Adipose tissue (tissue), 3 donors: ENCODE results near the gene NTRK1. TPM values are rescaled to one million over a fixed set of nuclear protein-coding genes. Genes with fewer than 3 reads are reported as not detected.

Source experiments
- H3K27ac ChIP-seq: one replicate; pipeline ENCODE4 v1.5.1; 2013; ENCODE audit warnings: low read depth, low read length
- WGBS, 3 donors: extraction: QIAGEN DNeasy Blood & Tissue Kit; methylation state at CpG; one replicate each; pipeline ENCODE4 v1.1.7; 2013; 5-methylcytosine and 5-hydroxymethylcytosine counted together
- polyA plus RNA-seq, 3 donors: library from polyadenylated mRNA; stranded (reverse); fragments of 200-250 nt; gene quantifications; one replicate each; pipeline ENCODE4 v1.2.3, GENCODE V29; 2013
- donor health status: healthy with polysubstance abuse.
- donor health status: Bipolar disorder and iron deficiency.
- donor health status: healthy.

Gene NTRK1
- polyA plus RNA-seq, 3 donors: 0.40 to 4.0 (median 1.8) TPM

DNA sequence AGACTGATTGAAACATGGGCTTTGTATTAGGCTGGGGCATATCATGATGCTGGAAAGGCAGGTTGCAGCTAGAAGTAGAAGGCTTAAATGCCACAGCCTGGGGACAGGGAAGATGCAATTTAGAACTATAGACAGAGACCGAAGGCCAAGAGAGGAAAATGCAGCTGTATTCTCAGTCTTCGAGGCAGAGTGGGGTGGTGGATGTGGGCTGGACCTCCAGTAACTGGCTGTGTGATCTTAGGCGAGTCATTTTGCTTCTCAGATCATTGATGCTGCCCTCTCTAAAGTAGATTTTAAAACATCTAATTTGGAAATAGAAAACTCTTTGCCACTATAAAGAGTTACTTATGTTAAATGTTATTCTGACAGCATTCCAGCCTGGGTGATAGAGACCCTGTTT lies 26.3 kb upstream of the NTRK1 start:
- 75 to 83% (median 82%) methylated on average over 3 of the region's 3 CpGs for WGBS, 3 donors
- no peak overlapping the region for H3K27ac ChIP-seq

GRCh38 chr1:156836041-156836654 lies 24.5 kb upstream of the NTRK1 start:
- WGBS, 3 donors: 73 to 76% (median 74%) methylated on average over 5 of the region's 5 CpGs
- no peak overlapping the region for H3K27ac ChIP-seq

DNA sequence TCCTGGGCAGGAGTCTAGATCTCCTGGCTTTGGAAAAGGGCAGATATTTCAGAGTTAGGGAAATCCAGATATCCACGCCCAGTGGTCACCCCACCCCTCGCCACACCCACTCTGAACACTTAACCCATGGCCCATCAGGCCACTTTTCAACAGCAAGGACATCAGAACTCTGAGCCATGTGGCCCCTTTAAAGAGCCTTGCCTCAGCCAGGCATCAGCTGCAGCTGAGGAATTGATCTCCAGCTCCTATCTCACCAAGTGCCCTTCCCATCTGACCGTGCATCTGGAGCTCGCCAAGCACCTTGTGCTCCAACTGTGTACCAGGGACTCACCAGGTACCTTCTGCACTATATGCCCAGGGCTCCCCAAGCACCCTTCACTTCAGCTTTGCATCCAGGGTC lies 23.8 kb upstream of the NTRK1 start:
- 62 to 80% (median 79%) methylated on average over 4 of the region's 4 CpGs for WGBS, 3 donors
- H3K27ac ChIP-seq: no peak overlapping the region

- 27 to 35% (median 28%) methylated on average over 7 of the region's 7 CpGs for WGBS, 3 donors
These were observed 21.7 kb upstream of the NTRK1 start for GRCh38 chr1:156838972-156839371.

GRCh38 chr1:156839426-156840109 lies 21.1 kb upstream of the NTRK1 start:
- 37 to 50% (median 46%) methylated on average over 9 of the region's 9 CpGs for WGBS, 3 donors
- H3K27ac ChIP-seq: no peak overlapping the region

More at GRCh38 chr1:156838972-156839371, 21.7 kb upstream of the NTRK1 start:
- H3K27ac ChIP-seq: no peak overlapping the region

DNA sequence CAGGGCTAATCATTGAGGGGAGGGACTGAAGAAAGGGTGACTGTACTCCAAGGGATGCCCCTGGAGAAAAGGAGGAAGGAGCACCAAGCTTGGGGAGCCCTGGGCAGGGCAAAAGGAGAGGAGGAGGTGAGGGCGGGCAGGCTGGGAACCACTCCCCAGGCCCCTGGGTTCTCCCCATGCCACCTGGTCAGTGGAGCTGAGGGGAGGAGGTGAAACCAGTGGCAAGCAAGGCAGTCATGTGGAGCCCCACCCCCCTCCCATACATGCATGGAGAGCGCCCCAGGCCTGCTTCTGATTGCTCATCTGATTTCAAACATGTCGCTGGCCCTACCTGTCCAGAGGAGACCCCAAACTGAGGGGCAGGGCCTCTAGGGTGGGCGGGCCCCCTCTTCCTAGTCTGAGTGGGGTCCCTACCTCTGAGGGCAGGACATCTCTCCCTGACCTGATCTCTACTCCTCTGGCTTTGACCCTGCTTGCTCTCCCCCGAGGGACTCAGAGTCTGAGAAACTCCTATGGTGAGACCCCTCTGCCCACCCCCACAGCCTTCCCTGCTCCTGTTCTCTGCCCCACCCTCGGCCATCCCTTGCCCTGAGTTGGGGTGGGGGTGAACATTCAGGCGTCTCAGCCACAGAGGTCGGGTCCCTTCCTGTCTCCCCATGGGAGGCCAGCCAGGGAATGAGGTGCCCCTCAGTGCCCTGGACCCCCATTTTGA lies 20.3 kb upstream of the NTRK1 start:
- no peak overlapping the region for H3K27ac ChIP-seq
- WGBS, 3 donors: 57 to 69% (median 68%) methylated on average over 8 of the region's 8 CpGs

DNA sequence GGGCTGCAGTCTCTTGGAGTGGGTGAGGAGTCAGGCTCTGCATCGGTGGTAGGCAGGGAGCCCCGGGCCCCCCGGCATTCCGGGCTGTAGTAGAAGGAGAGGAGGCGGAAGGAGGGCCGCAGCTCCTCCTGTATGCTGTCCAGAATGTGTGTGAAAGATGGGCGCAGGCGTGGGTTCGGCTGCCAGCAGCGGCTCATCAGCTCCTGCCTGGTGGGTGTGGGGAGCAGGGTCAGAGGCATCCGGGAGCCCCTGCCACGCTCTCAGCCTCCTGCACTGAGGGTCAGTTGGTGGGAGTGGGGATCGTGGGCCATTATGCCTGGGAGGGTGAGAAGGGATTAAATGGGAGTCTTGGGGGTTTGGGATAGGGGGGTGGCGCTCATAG lies 19.8 kb upstream of the NTRK1 start:
- 67 to 75% (median 69%) methylated on average over 14 of the region's 14 CpGs for WGBS, 3 donors

DNA sequence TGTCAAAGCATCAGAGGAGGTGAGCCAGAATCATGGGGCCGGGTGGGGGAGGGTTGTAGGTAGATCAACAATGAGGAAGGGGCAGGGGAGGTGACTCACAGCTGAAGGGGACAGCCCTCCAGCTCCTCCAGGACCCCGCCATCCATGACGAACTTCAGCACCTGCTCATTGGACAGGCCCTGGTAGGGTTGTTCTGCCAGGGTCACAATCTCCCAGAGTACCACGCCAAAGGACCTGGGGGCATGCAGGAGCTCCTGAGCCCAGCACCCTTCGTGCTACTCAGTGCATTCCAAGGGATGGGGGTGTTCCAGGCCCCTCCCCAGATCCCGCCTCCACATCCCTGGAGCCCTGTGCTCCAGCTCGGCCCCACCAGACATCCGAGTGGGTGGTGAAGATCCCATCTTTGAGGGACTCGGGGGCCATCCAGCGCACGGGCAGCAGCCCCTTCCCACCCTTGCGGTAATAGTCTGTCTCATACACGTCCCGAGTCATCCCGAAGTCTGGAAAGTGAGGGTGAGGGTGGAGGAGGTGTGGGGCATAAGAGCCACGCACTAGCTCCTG lies 19.3 kb upstream of the NTRK1 start:
- WGBS, 3 donors: 77 to 82% (median 82%) methylated on average over 16 of the region's 16 CpGs

More for the DNA sequence above, 19.8 kb upstream of the NTRK1 start:
- H3K27ac ChIP-seq: no peak overlapping the region

GRCh38 chr1:156842618-156843300 lies 17.9 kb upstream of the NTRK1 start:
- H3K27ac ChIP-seq: no peak overlapping the region
- 83 to 85% (median 84%) methylated on average over 9 of the region's 9 CpGs for WGBS, 3 donors

More for the DNA sequence above, 19.3 kb upstream of the NTRK1 start:
- no peak overlapping the region for H3K27ac ChIP-seq

GRCh38 chr1:156844102-156844501 lies 16.6 kb upstream of the NTRK1 start:
- H3K27ac ChIP-seq: no peak overlapping the region
- WGBS, 3 donors: 47 to 63% (median 54%) methylated on average over 6 of the region's 6 CpGs

GRCh38 chr1:156844638-156845037 lies 16.0 kb upstream of the NTRK1 start:
- no peak overlapping the region for H3K27ac ChIP-seq
- 23 to 35% (median 33%) methylated on average over 14 of the region's 14 CpGs for WGBS, 3 donors

- 9 to 22% (median 11%) methylated on average over 68 to 69 of the region's 69 CpGs for WGBS, 3 donors
- H3K27ac ChIP-seq: no peak overlapping the region
These were observed 15.4 kb upstream of the NTRK1 start for GRCh38 chr1:156845055-156845952.

DNA sequence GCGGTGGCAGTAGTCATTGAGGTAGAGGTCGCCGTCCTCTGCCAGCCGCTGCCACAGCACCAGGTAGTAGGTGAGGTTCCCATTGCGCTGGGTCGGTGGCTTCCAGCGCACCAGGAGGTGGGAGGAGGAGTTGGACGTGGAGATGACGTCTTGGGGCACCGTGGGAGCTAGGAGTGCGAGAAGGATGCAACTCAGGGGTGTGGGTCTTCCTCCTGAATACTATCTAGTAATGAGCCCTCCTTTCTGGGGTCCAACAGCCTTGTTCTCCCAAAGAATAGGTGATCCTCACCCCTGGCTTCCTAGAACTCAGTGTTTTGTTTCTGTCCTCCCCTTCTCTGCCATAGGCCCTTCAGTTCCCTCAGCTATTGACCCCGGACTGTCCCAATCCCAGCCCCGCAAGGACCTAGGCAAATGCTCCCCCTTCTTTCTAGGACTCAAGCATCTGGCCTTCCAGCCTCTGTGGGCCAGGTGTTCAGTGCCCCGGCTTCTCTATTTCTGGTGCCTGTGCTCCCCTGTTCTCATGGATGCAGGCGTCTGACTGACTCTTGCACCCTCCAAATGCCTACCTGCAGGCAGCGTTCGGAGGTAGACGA lies 14.6 kb upstream of the NTRK1 start:
- 50 to 65% (median 55%) methylated on average over 18 of the region's 18 CpGs for WGBS, 3 donors
- no peak overlapping the region for H3K27ac ChIP-seq

- WGBS, 3 donors: 87 to 95% (median 89%) methylated on average over 5 of the region's 5 CpGs
- no peak overlapping the region for H3K27ac ChIP-seq
These were observed 14.0 kb upstream of the NTRK1 start for GRCh38 chr1:156846643-156847042.

DNA sequence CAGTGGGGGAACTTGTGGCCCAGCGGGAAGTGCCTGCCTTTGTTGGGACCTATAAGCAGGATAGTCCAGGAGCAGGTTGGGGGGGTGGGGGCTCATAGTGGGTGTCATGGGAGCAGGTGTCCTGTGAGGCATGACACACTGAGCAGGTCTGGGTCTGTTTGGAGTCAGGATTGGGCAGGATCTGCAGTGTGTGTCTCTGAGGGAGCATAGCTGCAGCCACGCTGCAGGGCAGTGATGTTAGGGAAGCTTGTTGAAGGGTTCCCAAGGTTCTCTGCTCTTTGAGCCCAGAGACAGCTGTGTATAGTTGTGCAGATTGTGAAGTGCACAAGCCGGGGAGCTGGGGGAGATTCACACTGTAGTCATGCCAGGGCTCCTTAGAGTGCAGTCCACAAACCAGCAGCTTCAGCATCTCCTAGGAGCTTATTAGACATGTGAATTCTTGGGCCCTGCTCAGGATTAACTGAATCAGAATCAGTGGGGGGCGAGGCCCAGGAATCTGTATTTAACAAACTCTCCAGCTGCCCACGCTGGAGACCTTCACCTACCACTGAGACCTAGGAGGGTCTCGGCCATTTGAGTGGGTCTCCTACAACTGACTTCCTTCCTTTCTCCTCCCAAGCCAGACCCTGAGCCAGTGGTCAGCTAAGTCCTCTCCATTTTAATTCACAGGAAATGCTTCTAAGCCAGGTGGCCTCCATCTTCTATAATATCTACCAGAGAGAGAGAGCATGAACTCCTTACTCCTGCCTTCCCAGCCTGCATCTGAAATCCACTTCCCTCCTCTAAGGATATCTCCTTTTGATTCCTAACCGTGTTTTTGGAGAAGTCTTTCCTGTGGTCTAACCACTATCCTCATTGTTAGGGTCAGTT lies 12.8 kb upstream of the NTRK1 start:
- no peak overlapping the region for H3K27ac ChIP-seq
- 73 to 85% (median 74%) methylated on average over 7 of the region's 7 CpGs for WGBS, 3 donors

GRCh38 chr1:156848461-156849150 lies 12.1 kb upstream of the NTRK1 start:
- 12 to 30% (median 20%) methylated on average over 36 of the region's 36 CpGs for WGBS, 3 donors
- no peak overlapping the region for H3K27ac ChIP-seq
